OCI-M1 (cell line): ENCODE measurements around the gene DCAF7.

Source experiments
- DNase-seq: peaks from one replicate; lab custom pipeline; 2025; lab: John Stamatoyannopoulos, UW

DCAF7 gene

GRCh38 chr17:63544467-63545301 lies 5.6 kb upstream of the DCAF7 start:
- no peak for DNase-seq

DNA sequence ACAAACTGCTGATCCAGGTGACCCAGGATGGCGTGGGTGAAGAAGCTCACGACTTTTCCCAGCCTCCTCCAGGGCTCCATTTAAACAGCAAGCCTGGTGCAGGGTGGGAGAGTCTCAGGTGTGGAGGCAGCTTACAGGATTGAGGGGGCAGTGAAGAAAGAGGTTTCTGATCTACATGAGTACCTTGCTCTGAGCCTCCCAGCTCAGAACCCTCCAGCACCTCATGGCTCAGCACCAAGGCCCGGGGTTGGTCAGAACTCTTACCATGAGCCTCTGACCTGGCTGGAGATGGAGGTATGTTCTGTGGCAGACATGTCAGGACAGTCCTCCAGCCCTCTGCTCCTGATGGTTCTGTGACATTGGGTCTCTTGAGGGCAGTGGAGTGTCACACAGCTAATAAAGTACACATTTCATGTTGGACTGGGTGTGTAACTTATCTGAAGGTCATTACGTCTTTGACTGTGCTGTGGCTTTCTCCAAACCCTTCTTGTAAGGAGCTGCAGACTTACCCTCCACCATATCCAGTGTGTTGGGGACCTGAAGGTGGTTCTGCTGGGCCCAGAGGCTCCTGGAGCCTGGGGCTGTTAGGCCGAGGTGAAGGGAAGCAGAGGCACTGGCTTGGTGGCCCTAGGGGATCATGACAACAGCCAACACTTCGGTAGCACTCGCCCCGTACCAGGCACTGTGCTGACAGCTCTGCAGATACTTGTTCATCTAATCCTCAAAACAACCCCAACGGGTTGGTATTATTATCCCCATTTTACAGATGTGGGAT lies 3.8 kb upstream of the DCAF7 start:
- no peak for DNase-seq

- no peak for DNase-seq
These were observed 3.2 kb upstream of the DCAF7 start for GRCh38 chr17:63547083-63547523.

DNA sequence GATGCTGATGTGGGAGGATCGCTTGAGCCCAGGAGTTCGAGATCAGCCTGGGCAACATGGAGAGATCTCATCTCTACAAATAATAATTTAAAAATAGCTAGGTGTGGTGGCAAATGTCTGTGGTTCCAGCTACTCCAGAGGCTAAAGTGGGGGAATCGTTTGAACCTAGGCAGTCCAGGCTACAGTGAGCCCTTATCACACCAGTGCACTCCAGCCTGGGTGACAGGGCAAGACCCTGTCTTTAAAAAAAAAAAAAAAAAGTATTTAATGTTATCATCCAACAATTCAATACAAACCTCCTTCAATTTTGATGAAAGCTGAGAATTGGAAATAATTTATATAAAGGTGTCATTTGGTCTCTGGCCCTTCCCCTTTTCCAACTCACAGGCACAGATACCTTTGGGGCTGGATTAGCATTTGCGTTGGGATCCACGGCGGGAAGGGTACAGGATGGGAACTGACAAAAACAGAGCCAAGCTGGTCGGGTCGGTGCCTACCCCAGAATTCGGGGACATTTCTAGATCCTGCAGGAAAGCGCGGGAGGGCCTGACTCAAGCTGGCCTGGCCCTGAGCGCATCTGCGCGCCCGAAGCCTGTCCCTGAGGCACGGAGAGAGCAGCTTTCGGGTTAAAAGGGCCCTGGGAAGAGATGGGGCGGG lies 860 bp upstream of the DCAF7 start:
- DNase-seq, result peak; percentile 73

- peak; percentile 77 for DNase-seq
These were observed 751 bp downstream of the DCAF7 start for GRCh38 chr17:63550817-63551639.

- DNase-seq, result no peak
These were observed 1.9 kb downstream of the DCAF7 start for GRCh38 chr17:63552211-63552610.

DNA sequence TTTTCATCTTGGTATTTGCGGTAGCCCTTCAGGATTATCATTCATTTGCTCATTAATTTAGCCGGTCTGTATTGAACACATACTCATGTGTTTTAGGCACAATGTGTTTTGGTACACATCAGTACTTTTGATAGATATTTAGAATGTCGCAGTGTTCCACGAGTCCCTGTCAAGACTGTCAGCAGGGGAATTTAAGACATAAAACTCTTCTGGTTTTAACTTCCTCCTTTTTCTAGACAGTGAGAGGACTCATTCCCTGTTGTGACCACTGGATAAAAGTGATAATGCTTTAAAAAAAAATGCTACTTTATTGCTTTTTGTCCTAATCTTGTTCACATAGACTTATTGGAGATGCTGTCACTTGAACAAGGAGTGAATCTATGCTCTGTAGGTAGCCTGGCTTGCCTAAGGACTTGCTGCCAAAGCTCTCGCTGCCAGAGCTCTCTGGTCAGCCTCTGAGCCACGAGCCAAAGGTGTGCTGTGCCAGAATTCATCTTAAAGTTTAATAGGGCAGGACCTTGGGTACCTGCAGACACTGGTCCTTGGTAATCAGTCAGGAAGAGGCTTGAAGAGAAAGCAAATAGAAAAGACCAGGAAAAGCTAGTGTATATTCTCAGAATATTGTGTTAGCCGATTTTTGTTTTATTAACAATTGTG lies 5.4 kb downstream of the DCAF7 start:
- peak; percentile 71 for DNase-seq

DNA sequence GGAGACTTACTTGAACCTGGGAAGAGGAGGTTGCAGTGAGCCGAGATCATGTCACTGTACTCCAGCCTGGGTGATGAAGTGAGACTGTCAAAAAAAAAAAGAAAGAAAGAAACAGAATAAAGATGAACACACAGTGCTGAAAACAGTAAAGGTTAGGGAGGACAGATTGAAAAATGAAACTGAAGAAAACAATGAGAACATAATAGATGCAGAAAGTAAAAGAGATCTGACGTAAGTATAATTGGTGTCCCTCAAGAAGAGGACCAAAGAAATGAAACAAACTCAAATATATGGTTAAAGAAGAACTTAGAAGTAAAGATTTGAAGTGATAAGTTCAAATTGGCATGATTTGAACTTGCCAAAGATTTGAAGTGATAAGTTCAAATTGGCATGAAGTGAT lies 7.1 kb downstream of the DCAF7 start:
- no peak for DNase-seq

DNA sequence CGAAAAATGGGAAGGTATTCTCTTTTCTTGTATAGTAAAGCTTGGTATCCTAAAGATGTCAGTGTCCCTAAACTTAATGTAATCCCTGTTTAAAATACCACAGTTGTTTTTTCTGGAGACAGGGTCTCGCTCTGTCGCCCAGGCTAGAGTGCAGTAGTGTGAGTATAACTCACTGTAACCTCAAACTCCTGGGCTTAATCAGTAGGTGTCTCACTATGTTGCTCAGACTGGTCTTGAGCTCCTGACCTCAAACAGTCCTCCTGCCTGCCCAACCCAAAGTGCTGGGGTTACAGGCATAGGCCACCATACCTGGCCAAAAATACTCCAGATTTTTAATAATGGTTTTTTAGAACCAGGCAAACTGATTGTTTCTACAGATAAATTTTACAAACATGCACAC lies 8.2 kb downstream of the DCAF7 start:
- no peak for DNase-seq

- no peak for DNase-seq
These were observed 11.5 kb downstream of the DCAF7 start for GRCh38 chr17:63561819-63562218.

DNA sequence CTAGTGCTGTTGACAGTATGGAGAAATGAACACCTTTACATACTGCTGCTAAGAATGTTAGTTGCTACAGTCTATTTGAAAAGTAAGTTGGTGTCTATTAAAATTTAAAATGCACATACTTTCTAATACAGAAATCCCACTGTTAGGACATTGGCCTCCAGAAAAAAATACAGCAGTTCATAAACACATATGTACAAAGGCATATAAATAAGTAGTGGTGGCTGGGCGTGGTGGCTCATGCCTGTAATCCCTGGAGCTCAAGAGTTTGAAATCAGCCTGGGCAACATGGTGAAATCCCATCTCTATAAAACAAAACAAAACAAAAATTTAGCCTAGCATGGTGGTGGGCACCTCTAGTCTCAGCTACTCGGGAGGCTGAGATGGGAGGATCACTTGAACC lies 13.1 kb downstream of the DCAF7 start:
- DNase-seq, result no peak

DNA sequence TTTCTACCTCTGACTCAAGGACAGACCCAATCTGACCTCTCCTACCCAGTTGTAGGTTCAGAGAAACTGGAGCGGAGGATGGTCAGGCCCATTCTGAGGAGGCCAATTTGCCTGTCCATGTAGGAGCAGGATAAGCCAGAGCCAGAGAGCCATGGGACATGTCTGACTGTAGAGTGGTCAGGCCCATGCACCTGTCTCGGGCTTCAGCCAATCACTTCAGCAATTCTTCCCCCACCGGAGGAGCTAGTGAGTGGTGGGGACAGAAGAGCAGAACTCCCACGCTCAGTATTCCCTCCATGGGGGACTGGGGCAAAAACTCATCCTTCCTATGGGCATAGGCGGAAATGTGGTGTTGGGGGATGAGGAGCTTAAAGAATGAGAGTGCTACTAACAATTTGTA lies 14.3 kb downstream of the DCAF7 start:
- DNase-seq, result no peak

- no peak for DNase-seq
These were observed 17.0 kb downstream of the DCAF7 start for GRCh38 chr17:63567229-63567628.

DNA sequence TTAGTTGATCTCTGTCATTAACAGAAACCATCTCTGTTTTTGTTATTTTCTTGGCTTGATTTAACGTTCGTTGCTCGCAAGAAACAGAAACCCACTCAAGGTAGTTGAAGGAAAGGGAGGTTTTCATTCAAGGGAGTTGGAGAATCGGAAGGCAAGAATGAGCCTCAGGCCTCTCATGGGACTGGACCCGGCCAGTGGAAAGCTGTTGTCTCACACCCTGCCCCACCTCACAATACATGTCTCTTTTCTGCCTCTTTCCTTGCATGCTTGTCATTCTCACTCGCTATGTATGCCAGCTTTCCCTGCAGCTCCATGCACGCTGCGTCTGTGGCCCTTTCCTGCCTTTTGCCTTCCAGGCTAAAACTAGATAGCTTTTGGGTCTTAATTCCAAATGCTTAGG lies 18.3 kb downstream of the DCAF7 start:
- no peak for DNase-seq

GRCh38 chr17:63571632-63572310 lies 21.5 kb downstream of the DCAF7 start:
- DNase-seq, result peak; percentile 71

GRCh38 chr17:63573634-63574033 lies 23.4 kb downstream of the DCAF7 start:
- no peak for DNase-seq

GRCh38 chr17:63578027-63578768 lies 27.9 kb downstream of the DCAF7 start:
- DNase-seq, result no peak

DNA sequence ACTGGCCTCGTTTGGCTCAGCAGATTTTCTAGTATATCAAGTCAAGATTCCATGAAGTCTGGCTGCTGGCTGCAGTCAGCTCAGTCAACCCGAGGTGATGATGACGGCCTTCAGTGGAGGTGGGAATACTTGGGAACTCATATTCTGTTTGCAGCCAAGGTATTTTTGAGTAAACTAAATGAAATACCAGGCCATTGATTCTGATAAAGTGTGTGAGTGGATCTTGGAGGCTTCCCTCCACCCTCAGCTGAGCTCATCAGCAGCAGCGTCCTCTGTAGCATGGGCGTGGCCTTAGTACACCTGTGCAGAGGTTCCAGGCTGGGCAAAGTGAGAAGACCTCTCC lies 28.5 kb downstream of the DCAF7 start:
- no peak for DNase-seq

DNA sequence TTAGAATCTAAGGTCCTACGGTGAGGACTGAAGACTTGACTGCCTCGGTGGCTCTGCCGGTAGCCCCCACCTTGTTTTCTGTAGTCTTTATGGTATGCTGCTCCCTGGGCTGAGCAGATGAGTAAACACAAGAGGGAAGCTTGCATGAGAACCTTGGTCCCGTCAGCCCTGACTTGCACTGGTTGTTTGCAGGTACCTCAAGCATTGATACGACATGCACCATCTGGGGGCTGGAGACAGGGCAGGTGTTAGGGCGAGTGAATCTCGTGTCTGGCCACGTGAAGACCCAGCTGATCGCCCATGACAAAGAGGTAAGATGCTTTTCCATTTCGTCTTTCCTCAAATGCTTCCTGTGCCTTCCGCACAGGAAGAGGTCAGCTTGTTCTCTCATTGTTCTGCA lies 29.4 kb downstream of the DCAF7 start:
- DNase-seq, result no peak

DNA sequence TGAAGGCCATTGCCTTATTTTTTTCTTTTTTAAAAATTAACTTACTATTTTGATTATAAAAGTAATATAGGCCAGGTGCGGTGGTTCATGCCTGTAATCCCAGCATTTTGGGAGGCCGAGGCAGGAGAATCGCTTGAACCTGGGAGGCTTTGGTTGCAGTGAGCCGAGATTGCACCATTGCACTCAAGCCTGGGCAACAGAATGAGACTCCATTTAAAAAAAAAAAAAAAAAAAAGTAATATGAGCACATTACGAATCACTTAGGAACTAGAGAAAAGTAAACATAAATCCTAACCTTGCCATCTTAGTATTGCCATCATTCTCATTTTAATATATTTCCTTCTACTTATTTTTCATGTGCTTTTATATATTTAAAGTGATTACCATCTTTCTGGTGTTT lies 37.5 kb downstream of the DCAF7 start:
- DNase-seq, result no peak
